SK-N-SH treated with all-trans-retinoic acid at 6 μM for 48 hours (cell line): Measurements from ENCODE around the gene HRH3.

Source experiments
- ATAC-seq: fragments of 200-7000 bp; cut with Tn5 transposase; 3 replicates; pipeline ENCODE4 v1.9.1; 2020; ENCODE audit warnings: mild to moderate bottlenecking, moderate library complexity
- ARNTL ChIP-seq: fragments of 450-650 bp; formaldehyde crosslinking; IDR thresholded peaks from 2 replicates; pipeline ENCODE4 v1.5.0; 2020; ENCODE audit warnings: low read depth, mild to moderate bottlenecking, moderate library complexity, borderline replicate concordance
- BACH2 ChIP-seq: fragments of 250-450 bp; sonication (Bioruptor Pico); IDR thresholded peaks from 2 replicates; pipeline ENCODE4 v1.9.0; 2021; ENCODE audit warnings: mild to moderate bottlenecking, borderline replicate concordance
- CREB5 ChIP-seq: fragments of 250-450 bp; sonication (Bioruptor Pico); IDR thresholded peaks from 2 replicates; pipeline ENCODE4 v1.5.1; 2020; ENCODE audit warnings: low read depth, mild to moderate bottlenecking, moderate library complexity
- CSDC2 ChIP-seq: fragments of 250-450 bp; sonication (Bioruptor Pico); IDR thresholded peaks from 2 replicates; pipeline ENCODE4 v1.5.0; 2020; ENCODE audit warnings: mild to moderate bottlenecking, moderate library complexity
- CSRNP3 ChIP-seq: fragments of 250-450 bp; sonication (Bioruptor Pico); IDR thresholded peaks from 2 replicates; pipeline ENCODE4 v1.5.1; 2021; ENCODE audit warnings: mild to moderate bottlenecking, moderate library complexity
- ISL1 ChIP-seq: fragments of 250-450 bp; sonication (Bioruptor Pico); IDR thresholded peaks from 2 replicates; pipeline ENCODE4 v2.1.2; 2022; ENCODE audit warnings: mild to moderate bottlenecking, moderate library complexity
- OSR1 ChIP-seq: fragments of 250-450 bp; sonication (Bioruptor Pico); IDR thresholded peaks from 2 replicates; pipeline ENCODE4 v1.8.0; 2022; ENCODE audit warnings: moderate library complexity, mild to moderate bottlenecking, inconsistent platforms
- RARB ChIP-seq: fragments of 250-450 bp; sonication (Bioruptor Pico); IDR thresholded peaks from 2 replicates; pipeline ENCODE4 v1.8.0; 2021; ENCODE audit warnings: mild to moderate bottlenecking, moderate library complexity
- SNAI2 ChIP-seq: fragments of 250-450 bp; sonication (Bioruptor Pico); IDR thresholded peaks from 2 replicates; pipeline ENCODE4 v1.5.0; 2020; ENCODE audit warnings: mild to moderate bottlenecking, moderate library complexity
- TCF4 ChIP-seq: fragments of 250-450 bp; sonication (Bioruptor Pico); IDR thresholded peaks from 2 replicates; pipeline ENCODE4 v1.8.0; 2021; ENCODE audit warnings: mild to moderate bottlenecking, moderate library complexity, borderline replicate concordance
- TOX ChIP-seq: fragments of 250-450 bp; sonication (Bioruptor Pico); IDR thresholded peaks from 2 replicates; pipeline ENCODE4 v1.8.0; 2021; ENCODE audit warnings: mild to moderate bottlenecking, moderate library complexity, borderline replicate concordance
- TSHZ2 ChIP-seq: fragments of 250-450 bp; sonication (Bioruptor Pico); IDR thresholded peaks from 2 replicates; pipeline ENCODE4 v1.5.0; 2020; ENCODE audit warnings: mild to moderate bottlenecking, moderate library complexity
- ZC3H10 ChIP-seq: fragments of 250-450 bp; sonication (Bioruptor Pico); IDR thresholded peaks from 2 replicates; pipeline ENCODE4 v1.5.1; 2021; ENCODE audit warnings: mild to moderate bottlenecking, moderate library complexity
- ZFP3 ChIP-seq: fragments of 250-450 bp; sonication (Bioruptor Pico); IDR thresholded peaks from 2 replicates; pipeline ENCODE4 v1.5.0; 2020; ENCODE audit warnings: mild to moderate bottlenecking, moderate library complexity
- ZFP30 ChIP-seq: fragments of 450-650 bp; formaldehyde crosslinking; IDR thresholded peaks from 2 replicates; pipeline ENCODE4 v1.5.0; 2022; ENCODE audit warnings: mild to moderate bottlenecking, moderate library complexity
- ZNF565 ChIP-seq: fragments of 450-650 bp; formaldehyde crosslinking; conservative IDR thresholded peaks from 2 replicates; pipeline ENCODE4 v1.5.0; 2020; ENCODE audit warnings: low read depth, mild to moderate bottlenecking, moderate library complexity
- ZNF70 ChIP-seq: fragments of 450-650 bp; formaldehyde crosslinking; IDR thresholded peaks from 2 replicates; pipeline ENCODE4 v1.5.0; 2020; ENCODE audit warnings: mild to moderate bottlenecking, moderate library complexity
- TF ChIP-seq, protein P1 (sequence below): fragments of 250-450 bp; sonication (Bioruptor Pico); IDR thresholded peaks from 2 replicates; pipeline ENCODE4 v1.8.0; 2020; ENCODE audit warnings: mild to moderate bottlenecking, moderate library complexity, borderline replicate concordance
- TF ChIP-seq, protein P2 (sequence below): fragments of 250-450 bp; sonication (Bioruptor Pico); IDR thresholded peaks from 2 replicates; pipeline ENCODE4 v1.8.0; 2021; ENCODE audit warnings: low read depth, mild to moderate bottlenecking, moderate library complexity, borderline replicate concordance

HRH3 gene

DNA sequence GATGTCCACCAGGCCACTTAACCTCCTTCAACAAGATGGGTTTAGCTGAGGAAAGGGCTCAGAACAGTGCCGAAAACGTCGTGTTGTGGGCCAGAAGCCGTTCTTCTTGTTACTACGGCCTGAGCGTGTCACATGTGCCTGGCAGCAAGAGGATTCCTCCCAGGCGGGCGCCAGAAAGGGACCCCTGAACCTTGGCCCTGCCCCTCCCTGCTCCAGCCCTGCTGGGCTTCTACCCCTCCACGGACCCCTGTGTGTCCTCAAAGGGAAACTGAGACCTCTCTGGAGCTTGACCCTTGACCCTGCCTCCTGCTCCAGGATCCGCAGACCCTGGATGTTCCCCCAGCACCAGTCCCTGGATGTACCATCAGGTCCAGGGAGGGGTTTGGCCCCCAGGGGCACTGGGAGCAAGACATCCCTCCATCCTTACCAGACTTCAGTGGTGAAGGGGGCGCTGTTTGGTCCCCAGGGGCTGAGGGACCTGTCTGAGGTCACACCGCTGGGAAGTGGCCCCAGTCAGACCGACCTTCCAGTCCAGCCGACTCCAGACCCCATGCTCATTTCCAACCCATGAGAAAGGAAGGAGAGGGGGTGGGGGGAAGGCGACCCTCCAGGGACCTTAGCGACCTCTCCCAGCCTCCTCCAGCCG, 10.1 kb downstream of the HRH3 start:
- ATAC-seq: no peak

GRCh38 chr20:62208795-62209755, 11.0 kb downstream of the HRH3 start:
- ATAC-seq: peak; percentile 10; the same call in 2 of the 3 replicates
- TF ChIP-seq, protein P1, sequence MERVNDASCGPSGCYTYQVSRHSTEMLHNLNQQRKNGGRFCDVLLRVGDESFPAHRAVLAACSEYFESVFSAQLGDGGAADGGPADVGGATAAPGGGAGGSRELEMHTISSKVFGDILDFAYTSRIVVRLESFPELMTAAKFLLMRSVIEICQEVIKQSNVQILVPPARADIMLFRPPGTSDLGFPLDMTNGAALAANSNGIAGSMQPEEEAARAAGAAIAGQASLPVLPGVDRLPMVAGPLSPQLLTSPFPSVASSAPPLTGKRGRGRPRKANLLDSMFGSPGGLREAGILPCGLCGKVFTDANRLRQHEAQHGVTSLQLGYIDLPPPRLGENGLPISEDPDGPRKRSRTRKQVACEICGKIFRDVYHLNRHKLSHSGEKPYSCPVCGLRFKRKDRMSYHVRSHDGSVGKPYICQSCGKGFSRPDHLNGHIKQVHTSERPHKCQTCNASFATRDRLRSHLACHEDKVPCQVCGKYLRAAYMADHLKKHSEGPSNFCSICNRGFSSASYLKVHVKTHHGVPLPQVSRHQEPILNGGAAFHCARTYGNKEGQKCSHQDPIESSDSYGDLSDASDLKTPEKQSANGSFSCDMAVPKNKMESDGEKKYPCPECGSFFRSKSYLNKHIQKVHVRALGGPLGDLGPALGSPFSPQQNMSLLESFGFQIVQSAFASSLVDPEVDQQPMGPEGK: no peak
- TF ChIP-seq ISL1 (CRISPR knock-in tag) (no peak), TCF4 (CRISPR knock-in tag) (no peak), ZNF565 (no peak), ZFP3 (CRISPR knock-in tag) (no peak), RARB (CRISPR knock-in tag) (no peak), CREB5 (CRISPR knock-in tag) (no peak), TSHZ2 (CRISPR knock-in tag) (no peak)

More for the DNA sequence above, 10.1 kb downstream of the HRH3 start:
- TF ChIP-seq TCF4 (CRISPR knock-in tag): no peak
- TF ChIP-seq CSDC2 (CRISPR knock-in tag): no peak
- TF ChIP-seq SNAI2 (CRISPR knock-in tag): no peak
- TF ChIP-seq, protein P1: no peak
- no peak for TF ChIP-seq ZC3H10
- TF ChIP-seq ZNF70 (CRISPR knock-in tag): no peak
- no peak for TF ChIP-seq ISL1 (CRISPR knock-in tag)
- TF ChIP-seq CSRNP3 (CRISPR knock-in tag): no peak
- no peak for TF ChIP-seq TSHZ2 (CRISPR knock-in tag)
- TF ChIP-seq, protein P2, sequence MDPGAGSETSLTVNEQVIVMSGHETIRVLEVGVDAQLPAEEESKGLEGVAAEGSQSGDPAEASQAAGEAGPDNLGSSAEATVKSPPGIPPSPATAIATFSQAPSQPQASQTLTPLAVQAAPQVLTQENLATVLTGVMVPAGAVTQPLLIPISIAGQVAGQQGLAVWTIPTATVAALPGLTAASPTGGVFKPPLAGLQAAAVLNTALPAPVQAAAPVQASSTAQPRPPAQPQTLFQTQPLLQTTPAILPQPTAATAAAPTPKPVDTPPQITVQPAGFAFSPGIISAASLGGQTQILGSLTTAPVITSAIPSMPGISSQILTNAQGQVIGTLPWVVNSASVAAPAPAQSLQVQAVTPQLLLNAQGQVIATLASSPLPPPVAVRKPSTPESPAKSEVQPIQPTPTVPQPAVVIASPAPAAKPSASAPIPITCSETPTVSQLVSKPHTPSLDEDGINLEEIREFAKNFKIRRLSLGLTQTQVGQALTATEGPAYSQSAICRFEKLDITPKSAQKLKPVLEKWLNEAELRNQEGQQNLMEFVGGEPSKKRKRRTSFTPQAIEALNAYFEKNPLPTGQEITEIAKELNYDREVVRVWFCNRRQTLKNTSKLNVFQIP (CRISPR knock-in tag): no peak
- TF ChIP-seq ZFP30 (CRISPR knock-in tag): no peak
- no peak for TF ChIP-seq ZNF565
- no peak for TF ChIP-seq TOX (CRISPR knock-in tag)
- TF ChIP-seq OSR1 (CRISPR knock-in tag): no peak
- no peak for TF ChIP-seq BACH2 (CRISPR knock-in tag)
- no peak for TF ChIP-seq ARNTL (CRISPR knock-in tag)
